HL-60 (cell line): Measurements from ENCODE around the gene SLC16A5.

ENCODE experiments used
- DNase-seq, 2 experiments: peaks; one replicate each; pipeline ENCODE4 v3.0.0-alpha.2; 2010 to 2020; ENCODE audit warnings: low read depth in 1 of 2, low spot score in 1 of 2
- H3K27ac ChIP-seq: fragments of 250-450 bp; sonication (Bioruptor Pico); replicated peaks from 2 replicates; pipeline ENCODE4 v1.5.1; 2020; ENCODE audit warnings: mild to moderate bottlenecking, moderate library complexity
- H3K27me3 ChIP-seq: fragments of 250-450 bp; sonication (Bioruptor Pico); 2 replicates; pipeline ENCODE4 v1.5.1; 2021; ENCODE audit warnings: mild to moderate bottlenecking, moderate library complexity; ENCODE audit not compliant: insufficient read depth, poor library complexity, severe bottlenecking
- H3K4me3 ChIP-seq: replicated peaks from 2 replicates; pipeline ENCODE4 v1.5.1; 2011; ENCODE audit warnings: mild to moderate bottlenecking, control low read depth, low read length; ENCODE audit not compliant: insufficient read depth
- CTCF ChIP-seq: IDR thresholded peaks from one replicate; pipeline ENCODE4 v1.5.1; 2011; ENCODE audit warnings: low read length, control low read depth, inconsistent platforms; ENCODE audit not compliant: insufficient read depth
- GABPA ChIP-seq: IDR thresholded peaks from 2 replicates; pipeline ENCODE4 v1.6.1; 2012; ENCODE audit warnings: low read depth
- POLR2AphosphoS5 ChIP-seq: IDR thresholded peaks from 2 replicates; pipeline ENCODE4 v1.6.1; 2012; ENCODE audit warnings: low read depth
- REST ChIP-seq: IDR thresholded peaks from 2 replicates; pipeline ENCODE4 v1.6.1; 2012; ENCODE audit warnings: low read depth; ENCODE audit not compliant: insufficient replicate concordance
- SPI1 ChIP-seq: IDR thresholded peaks from 2 replicates; pipeline ENCODE4 v1.6.1; 2012; ENCODE audit warnings: low read depth, mild to moderate bottlenecking, borderline replicate concordance

Gene SLC16A5

GRCh38 chr17:75105126-75106080 is 17.6 kb downstream of the SLC16A5 start:
- H3K4me3 ChIP-seq, result no peak overlapping the region

GRCh38 chr17:75108193-75108592 is 20.4 kb downstream of the SLC16A5 start:
- H3K4me3 ChIP-seq, result no peak overlapping the region
- H3K27ac ChIP-seq, result no peak overlapping the region
- H3K27me3 ChIP-seq, result no peaks in the 10 kb centered on the region
- TF ChIP-seq REST (no peak), GABPA (no peak), SPI1 (no peak), POLR2AphosphoS5 (no peak), CTCF (no peak)
- DNase-seq, result no peak

More at GRCh38 chr17:75105126-75106080, 17.6 kb downstream of the SLC16A5 start:
- peak in 1 of 2 experiments; percentile 55 for DNase-seq
- Histone ChIP-seq H3K27me3 (no peaks in the 10 kb centered on the region), H3K27ac (no peak overlapping the region)
- TF ChIP-seq CTCF (peak; percentile 54), SPI1 (no peak)

- no peak overlapping the region for H3K27ac ChIP-seq
- H3K4me3 ChIP-seq, result peak overlapping the region; percentile 76
- no peak for DNase-seq
Observed at GRCh38 chr17:75109046-75109406, 21.3 kb downstream of the SLC16A5 start.

More at GRCh38 chr17:75109046-75109406, 21.3 kb downstream of the SLC16A5 start:
- no peak for TF ChIP-seq CTCF
- no peak for TF ChIP-seq GABPA
- no peak for TF ChIP-seq POLR2AphosphoS5
- no peak for TF ChIP-seq SPI1
- no peak for TF ChIP-seq REST
- H3K27me3 ChIP-seq, result no peaks in the 10 kb centered on the region
